Hepatocyte (in vitro differentiated cells): ENCODE data around the gene OBI1.

Experiments
- CTCF ChIP-seq: fragments of 200-600 bp; sonication (generic); IDR thresholded peaks from 2 replicates; pipeline ENCODE4 v1.5.1; 2016; ENCODE audit warnings: antibody characterized with exemption, mild to moderate bottlenecking; ENCODE audit not compliant: poor library complexity
- EZH2 ChIP-seq: fragments of 200-600 bp; sonication (generic); IDR thresholded peaks from 2 replicates; pipeline ENCODE4 v1.6.1; 2016; ENCODE audit warnings: antibody characterized with exemption, mild to moderate bottlenecking, borderline replicate concordance

- TF ChIP-seq EZH2 (no peak), CTCF (no peak)
Observed at GRCh38 chr13:78625384-78625783, 33.6 kb downstream of the OBI1 start.
